Regular cardiac myocyte (primary cell): ENCODE data around the gene TMC6. TPM values are rescaled to one million over a fixed set of nuclear protein-coding genes. Genes with fewer than 3 reads are reported as not detected.

Experiments used
- total RNA-seq: library from RNA; depleted of rRNA; stranded (reverse); fragments of >200 nt; gene quantifications from 2 replicates; pipeline ENCODE4 v1.2.3, GENCODE V29; 2014

TMC6 gene, protein sequence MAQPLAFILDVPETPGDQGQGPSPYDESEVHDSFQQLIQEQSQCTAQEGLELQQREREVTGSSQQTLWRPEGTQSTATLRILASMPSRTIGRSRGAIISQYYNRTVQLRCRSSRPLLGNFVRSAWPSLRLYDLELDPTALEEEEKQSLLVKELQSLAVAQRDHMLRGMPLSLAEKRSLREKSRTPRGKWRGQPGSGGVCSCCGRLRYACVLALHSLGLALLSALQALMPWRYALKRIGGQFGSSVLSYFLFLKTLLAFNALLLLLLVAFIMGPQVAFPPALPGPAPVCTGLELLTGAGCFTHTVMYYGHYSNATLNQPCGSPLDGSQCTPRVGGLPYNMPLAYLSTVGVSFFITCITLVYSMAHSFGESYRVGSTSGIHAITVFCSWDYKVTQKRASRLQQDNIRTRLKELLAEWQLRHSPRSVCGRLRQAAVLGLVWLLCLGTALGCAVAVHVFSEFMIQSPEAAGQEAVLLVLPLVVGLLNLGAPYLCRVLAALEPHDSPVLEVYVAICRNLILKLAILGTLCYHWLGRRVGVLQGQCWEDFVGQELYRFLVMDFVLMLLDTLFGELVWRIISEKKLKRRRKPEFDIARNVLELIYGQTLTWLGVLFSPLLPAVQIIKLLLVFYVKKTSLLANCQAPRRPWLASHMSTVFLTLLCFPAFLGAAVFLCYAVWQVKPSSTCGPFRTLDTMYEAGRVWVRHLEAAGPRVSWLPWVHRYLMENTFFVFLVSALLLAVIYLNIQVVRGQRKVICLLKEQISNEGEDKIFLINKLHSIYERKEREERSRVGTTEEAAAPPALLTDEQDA
- total RNA-seq, result 7.6 and 16.1 TPM in 2 replicates

DNA sequence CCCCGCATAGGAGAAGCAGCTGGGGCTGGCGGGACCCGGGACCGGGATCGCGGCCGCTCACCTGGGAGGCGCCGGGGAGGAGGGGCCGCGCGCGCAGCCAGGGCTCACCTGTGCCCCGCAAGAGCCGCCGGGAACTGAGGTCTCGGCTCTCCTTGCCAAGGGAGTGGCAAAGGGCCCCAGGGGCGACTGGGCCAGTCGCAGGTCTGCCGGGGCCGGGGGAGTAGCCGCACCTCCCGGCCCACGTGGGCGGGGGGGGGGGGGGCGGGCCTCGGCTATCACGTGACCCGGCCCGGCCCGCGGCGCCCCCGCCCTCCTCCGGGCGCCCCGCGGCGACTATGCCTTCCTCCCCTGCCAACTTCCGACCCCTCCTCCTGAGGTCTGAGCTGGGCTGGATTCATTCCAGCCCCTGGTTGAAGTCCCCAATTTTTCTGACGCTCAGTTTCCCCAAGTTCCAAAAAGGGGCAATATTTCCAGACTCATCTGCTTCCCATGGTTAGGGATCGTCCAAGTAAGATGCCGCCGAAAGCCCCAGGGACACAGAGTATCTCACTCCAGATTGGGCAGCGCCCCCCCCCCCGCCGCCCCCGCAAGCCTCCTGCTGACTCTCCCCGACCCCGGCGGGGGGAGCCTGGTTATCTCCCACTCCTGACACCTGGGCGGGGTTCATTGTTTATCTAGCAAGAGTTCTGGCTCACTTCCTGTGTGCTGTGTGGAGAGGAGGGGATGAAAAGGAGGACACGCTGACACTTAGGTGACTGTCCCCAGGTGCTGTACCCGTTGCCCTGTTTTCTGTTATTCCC, at the start of gene TMC6:
TSS of gene TMC6 (minus strand) at position 205 of the 800 bp plus-strand sequence. CDS start 1,923 bp downstream, outside the sequence.

DNA sequence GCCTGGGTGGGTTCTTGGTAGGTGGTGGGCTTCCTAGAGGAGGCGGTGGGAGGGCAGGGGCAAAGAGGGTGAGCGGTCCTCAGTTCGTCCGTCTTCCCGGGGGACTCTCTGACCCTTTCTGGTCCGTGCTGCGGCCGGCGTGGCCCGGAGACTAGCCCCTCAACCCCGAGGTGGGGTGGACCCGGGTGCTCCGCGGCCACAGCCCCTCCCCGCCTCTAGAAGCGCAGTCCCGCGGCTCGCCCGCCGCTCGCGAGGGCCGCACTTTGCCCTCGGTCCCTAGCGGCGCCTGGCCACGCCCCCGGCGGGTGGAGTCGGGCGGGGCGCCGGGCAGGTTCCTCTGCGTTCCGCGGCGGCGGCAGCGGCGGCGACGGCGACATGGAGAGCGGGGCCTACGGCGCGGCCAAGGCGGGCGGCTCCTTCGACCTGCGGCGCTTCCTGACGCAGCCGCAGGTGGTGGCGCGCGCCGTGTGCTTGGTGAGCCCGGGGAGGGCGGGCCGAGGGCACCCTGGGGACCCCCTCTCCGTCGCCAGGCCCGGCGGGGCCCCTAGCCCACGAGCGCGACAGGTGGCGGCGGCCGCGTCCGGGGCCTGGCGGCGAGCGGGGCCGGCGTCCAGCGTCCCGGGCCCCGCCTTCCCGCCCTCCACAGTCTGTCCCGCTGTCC, 39.8 kb upstream of the TMC6 start, which contains the start of gene SYNGR2:
TSS of gene SYNGR2 (plus strand) at position 340 of the 661 bp plus-strand sequence. CDS start at position 376, 36 bp downstream.

DNA sequence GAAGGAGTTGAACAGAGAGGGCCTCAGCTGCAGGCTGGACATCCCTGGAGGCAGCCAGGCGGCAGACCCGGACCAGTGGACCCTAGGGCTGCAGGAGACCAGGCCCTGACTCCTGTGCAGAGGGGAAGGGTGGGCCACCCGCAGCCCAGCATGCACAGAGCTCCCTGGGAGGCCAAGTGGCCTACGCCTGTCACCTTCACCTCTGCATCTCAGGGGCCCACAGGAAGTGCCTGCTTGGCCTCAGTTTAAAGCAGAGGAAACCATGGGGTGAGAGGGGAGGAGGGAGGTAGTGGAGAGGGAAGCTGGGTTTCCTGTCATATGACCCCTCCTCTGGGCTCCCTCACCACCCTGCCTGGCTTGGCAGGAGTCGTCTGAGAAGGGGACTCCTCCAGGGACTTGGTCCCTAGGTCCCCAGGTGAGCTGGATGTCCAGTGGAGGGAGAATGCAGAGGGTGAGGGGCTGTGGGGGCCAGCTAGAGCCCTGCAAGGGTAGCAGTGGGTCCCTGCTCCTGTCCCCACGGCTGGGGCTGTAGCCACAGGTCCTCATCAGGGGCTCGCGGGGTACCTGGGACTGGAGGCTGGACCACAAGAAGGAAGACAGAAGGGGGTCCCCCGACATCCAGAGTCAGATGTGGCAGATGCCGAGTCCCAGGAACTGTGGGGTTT, 2.0 kb upstream of the TMC6 start, which contains the start of gene TMC8:
TSS of gene TMC8 (plus strand) at position 335 of the 665 bp plus-strand sequence. CDS start 818 bp downstream, outside the sequence.

Other genes starting within 250 kb of the TMC6 start
- 2.5 and 4.2 TPM in 2 replicates for gene TNRC6C, start 170.1 kb downstream of the TMC6 start, total RNA-seq
- under 0.01 TPM in 1 of 2 replicates, not detected in the other for gene TMC8, start 2.0 kb upstream of the TMC6 start, total RNA-seq
- gene C17orf99, start 17.6 kb upstream of the TMC6 start, total RNA-seq, result not detected in 2 replicates
- gene SYNGR2, start 39.8 kb upstream of the TMC6 start, total RNA-seq, result 11.3 and 17.8 TPM in 2 replicates
- 18.6 and 198 TPM in 2 replicates for gene TK1, start 58.3 kb upstream of the TMC6 start, total RNA-seq
- 55.2 and 60.4 TPM in 2 replicates for gene AFMID, start 58.6 kb upstream of the TMC6 start, total RNA-seq
- gene BIRC5, start 85.5 kb upstream of the TMC6 start, total RNA-seq, result 9.0 and 87.8 TPM in 2 replicates
- not detected in 2 replicates for gene TMEM235, start 102.9 kb upstream of the TMC6 start, total RNA-seq
- gene SOCS3, start 231.3 kb upstream of the TMC6 start, total RNA-seq, result 33.0 and 59.4 TPM in 2 replicates
- gene PGS1, start 249.9 kb upstream of the TMC6 start, total RNA-seq, result 20.3 and 36.9 TPM in 2 replicates